ENCODE measurements around the gene RRN3.
"Not testable (repeated sequence)": the region's sequence is repeated elsewhere in the genome, so short reads cannot be mapped to it uniquely, and the experiment has no call there.

GRCh38 chr16:15045270-15045669, 48.8 kb downstream of the RRN3 start:
- TF ChIP-seq CTCF, POLR2A (IDR thresholded peaks at IDR 0.05): not testable (repeated sequence)
